Stimulated activated CD8-positive, alpha-beta memory T cell treated with anti-CD3 and anti-CD28 coated beads, Interleukin-15, amount 100 ng/mL, for 1 hour (primary cell): ENCODE results near the gene HNRNPAB.
"Not testable (repeated sequence)": the region's sequence is repeated elsewhere in the genome, so short reads cannot be mapped to it uniquely, and the experiment has no call there.

Source experiments
- DNase-seq: peaks from one replicate; pipeline ENCODE4 v3.0.0-alpha.2; 2020; ENCODE audit warnings: low read depth

Gene HNRNPAB

DNA sequence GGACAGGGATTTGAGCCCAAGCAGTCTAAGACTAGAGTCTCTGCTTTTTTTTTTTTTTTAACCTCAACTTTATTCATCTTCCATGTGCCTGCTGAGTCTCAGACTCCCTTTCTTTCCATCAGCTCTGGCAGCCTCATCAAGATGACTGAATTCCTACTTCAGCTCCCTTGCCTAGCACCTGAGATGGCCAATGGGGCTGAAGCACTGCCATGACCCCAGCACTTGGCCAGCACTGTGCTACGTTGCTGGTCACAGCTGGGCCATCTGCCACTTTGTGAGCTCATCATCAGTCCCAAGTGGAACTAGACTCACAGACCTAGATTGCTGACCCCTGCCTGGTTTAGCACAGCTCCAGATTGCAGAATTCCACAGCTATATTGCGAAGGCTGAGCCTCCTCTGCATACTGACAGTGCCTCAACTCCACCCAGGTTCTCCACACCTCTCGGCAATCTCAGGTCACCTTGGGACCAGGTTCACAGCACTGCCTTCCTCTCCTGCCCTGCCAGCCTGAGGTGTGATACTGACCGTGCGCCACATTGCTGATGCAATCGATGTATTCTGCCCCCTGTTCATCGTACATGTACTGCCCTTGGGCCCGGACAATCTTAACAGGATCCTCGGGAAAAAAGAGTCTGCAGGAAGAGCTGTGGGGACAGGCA lies 26.7 kb downstream of the HNRNPAB start:
- no peak for DNase-seq

DNA sequence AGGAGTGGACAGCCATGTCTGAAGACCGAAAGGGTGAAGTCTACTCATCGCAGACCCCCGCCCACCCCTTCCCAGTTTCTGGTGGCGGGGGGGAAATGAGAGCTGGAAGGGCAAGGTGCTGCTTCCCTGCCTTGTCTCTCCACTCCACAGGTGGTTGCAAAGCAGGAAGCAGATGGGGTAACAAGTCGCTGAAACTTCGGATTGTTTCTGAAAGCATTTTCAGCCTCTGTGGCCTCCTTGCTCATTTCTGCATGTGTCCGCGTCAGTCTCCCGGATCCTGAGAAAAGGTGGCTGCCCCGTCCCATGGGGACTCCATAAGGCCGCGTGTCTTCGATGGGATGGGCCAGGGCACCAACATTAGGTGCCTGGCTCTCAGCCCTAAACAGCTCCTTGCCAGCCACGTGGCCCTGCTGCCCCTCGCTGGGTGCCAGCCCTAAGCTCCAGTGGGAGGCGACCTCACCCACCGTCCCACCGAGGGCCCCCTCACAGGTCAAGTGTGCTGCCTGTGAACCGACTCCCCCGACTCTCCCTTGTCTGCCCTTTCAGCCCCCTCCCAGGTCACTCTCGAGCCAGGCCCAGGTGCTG lies 27.3 kb downstream of the HNRNPAB start:
- no peak for DNase-seq

DNA sequence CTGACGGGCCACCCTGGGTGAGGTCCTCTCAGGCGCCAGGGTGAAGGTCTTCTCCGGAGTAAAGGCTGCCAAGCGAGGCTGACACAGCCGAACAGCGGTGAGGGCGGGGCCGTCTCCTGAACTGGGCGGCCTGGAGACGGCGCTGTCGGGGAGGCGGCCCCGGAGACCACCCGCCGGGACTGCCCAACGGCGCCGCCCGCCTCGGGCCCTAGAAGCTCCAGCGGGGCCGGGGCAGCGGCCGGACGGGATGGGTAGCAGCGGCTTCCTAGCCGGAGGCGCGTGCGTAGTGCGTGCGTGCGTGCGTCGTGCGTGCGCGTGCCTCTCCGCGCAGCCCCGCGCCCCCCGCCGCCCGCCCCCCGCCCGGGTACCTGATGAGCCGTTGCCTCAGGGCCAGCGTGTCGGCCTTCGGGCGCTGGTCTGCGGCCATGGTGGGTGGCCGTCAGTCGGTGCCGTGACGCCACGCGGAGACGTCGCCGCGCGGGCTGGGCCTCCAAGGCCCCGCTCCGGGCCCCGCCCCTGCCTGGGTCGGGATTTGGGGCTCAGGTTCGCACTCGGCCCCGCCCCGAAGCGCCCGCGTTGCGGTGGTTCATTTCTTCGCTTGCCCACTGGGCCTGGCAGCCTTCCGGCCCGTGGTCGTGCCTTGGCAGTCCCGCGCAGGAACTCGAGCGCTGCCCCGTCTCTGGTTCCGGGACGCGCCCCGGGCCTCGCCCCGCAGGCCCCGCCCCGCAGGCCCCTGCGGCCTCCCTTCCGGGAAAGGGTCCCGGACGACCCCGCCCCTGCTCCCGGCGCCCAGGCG lies 28.0 kb downstream of the HNRNPAB start, which contains the start of gene PHYKPL:
Gene PHYKPL (minus strand): TSS at position 679 of the 796 bp plus-strand sequence. CDS start 252 bp downstream, at position 427.
- DNase-seq, result no peak

DNA sequence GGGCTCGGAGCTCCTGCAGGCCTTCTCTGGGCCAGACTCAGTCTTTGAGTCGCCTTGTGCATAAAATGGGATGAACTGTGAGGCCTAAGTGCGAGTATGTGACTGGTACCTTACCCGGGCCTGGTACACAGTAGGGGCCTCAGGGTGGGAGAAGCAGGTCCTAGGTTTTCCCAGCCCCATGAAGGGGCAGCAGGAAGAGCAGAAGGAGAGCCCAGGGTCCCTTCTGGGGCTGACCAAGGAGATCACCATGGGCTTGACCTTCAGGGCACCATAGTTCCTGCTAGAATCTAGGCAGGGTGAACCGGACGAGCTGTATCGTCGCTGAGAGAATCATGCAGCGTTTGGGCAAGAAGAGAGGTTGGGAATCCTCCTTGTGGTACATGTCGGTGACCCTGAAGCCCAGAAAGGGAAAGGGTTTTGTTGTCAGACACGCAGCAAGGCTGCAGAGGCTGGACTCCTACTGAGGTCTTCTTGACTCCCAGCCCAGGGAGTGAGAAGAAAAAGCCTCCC lies 28.6 kb downstream of the HNRNPAB start:
- no peak for DNase-seq

DNA sequence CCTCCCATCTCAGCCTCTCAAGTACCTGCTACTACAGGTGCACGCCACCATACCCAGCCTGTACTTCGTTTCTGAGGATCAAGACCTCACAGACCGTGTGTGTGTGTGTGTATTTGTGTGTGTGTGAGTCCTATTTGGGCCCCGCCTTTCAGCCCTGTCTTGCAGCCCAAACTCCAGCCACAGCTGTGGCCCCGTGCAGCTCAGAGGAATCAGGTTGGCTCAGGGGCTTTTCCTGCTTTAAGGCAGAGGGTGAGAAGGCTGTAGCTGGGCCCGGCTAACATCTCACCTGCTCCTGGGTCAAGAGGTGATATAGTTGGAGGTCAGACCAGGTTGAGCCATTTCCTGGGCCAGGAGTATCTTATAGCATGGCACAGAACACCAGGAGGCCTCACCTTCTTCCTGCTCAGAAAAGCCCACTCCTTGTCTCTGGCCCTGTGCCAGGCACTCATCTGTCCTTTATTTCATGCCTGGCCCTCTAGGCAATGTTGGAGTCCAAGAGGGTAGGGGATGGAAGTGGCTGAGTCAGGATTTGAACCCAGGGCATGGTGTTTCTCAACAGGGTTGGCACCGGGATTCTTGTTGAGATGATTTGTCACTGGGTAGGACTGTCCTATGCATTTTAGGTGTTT lies 29.9 kb downstream of the HNRNPAB start:
- DNase-seq, result no peak

DNA sequence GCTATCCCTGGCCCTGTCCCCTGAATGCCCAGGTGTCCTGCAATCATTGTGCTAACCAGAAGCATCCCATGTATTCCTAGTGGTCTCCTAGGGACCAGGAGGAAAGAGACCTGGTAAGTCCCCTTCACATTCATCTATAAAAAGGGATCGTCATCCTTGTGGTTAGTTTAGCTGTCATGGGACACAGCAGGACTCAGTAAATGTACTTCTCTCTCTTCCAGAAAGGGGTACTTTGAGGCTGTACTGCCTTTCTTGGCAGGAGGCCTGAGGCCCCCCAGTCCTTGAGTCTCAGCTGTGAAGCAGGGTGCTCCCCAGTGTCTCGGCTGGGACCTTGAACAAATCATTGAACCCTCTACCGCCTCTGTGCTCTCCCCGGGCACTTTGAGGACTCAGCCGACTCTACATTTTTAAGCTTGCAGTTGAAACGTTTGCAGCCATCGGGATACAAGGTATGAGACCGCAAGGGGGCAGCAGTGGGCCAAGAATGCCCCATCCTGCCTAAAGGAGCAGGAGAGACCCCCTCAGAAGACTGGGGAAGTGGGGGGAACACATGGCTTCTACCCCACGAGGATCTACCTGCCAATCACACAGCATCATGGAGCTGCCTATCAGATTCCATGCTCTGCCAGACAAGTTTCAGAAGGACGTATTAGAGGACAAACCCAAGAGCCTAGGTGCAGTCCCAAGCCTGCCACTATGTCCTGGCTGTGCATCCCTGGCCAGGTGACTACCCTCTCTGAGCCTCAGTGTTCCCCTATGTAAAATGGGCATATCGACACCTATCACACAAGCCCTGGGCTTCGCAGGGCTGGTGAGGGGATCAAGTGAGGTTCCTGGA lies 30.6 kb downstream of the HNRNPAB start:
- DNase-seq, result peak; percentile 69

- DNase-seq, result no peak
Observed at GRCh38 chr5:178235588-178235974, 31.2 kb downstream of the HNRNPAB start.

GRCh38 chr5:178236126-178236525 lies 31.8 kb downstream of the HNRNPAB start:
- no peak for DNase-seq

DNA sequence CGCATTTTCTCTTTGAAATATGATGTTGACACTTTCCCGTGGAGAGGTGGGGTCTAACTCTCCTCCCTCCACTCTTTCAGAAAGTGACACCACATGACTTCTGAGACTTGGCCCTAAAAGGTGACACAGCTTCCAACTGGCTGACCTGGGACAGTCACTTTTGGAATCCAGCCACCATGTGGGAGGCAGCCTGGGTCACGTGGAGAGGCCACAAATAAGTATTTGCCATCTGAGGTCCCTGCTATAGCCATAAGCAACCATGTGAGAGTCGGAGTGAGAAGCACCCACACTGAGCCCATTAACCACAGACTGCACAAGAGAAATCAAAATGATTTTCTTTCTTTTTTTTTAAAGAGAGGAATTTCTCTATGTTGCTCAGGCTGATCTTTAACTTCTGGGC lies 32.3 kb downstream of the HNRNPAB start:
- no peak for DNase-seq

DNA sequence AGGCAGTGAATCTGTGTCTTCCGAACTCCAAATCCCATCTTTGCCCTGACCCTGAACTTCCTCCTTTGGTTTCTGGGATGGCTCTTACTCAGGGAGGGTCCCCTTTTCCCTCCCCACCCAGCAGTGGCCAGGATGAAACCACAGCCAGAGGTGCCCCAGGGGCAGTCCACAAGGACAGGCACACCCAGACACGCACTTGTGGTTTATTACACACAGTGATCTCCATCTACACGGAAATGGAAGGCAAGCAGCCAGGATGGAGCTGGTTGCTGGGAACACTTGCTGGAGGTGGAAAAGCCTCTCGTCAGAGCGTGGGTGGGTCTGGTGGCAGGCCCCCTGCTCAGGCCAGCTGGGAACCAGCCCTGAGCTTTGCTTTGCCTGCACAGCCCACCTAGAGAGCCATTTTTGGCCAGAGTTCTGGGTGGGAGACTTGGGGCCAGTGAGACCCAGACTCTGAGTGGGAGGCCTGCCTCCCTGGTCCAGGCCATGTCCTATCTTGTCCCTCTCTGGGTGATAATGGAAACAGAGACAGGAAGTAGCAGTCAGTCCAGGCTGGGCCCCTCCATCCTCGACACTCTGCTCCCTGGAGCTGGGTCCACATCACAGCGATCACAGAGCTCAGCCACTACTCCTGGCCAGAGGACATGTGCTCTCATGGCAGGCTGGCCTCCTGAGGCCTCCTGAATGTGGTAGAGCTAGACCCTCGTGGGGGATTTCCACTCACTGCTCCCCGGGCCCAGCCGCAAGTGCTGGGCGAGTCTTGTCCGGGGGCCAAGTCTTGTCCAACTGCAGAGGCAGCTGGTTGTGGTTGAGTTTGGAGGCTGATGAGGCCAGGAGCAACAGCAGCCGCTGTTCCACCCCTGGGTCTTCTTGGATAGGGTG lies 33.3 kb downstream of the HNRNPAB start:
- DNase-seq, result no peak

GRCh38 chr5:178238313-178238635 lies 33.9 kb downstream of the HNRNPAB start:
- no peak for DNase-seq

GRCh38 chr5:178238711-178239592 lies 34.6 kb downstream of the HNRNPAB start:
- no peak for DNase-seq

- DNase-seq, result not testable (repeated sequence)
Observed at GRCh38 chr5:178239626-178240301, 35.4 kb downstream of the HNRNPAB start.

DNA sequence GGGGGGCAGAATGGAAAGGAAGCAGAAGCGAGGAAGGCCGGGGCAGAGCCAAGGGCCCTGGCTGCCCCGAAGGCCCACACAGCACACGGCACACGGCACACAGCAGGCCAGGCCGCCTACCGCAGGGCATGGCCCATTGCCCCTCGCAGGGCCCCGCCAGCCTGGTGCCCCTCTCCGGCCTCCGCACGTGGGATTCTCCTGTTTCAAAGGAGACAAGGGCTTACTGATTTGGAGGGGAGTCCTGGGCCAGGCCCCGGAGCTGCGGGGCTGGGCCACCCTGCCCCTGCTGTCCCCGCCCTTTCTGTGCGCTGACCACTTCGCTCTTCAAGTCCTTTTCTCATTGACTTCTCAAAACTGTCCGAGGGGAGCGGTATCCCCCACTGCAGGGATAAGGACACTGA lies 36.0 kb downstream of the HNRNPAB start:
- no peak for DNase-seq

DNA sequence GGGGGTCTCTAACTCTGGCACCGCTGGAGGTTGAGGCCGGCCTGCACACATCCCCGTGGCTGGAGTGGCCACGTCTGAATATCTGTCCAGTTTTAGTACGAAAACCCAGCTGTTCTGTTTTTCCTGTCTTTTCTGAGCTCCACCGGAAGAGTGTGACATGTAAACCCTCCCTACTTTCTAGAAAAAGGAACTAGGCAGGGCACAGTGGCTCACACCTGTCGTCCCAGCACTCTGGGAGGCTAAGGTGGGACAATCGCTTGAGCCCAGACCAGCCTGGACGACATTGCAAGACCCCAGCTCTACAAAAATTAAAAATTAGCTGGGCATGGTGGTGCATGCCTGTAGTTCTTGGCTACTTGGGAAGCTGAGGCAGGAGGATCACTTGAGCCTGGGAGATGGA lies 36.4 kb downstream of the HNRNPAB start:
- DNase-seq, result no peak

- DNase-seq, result no peak
Observed at GRCh38 chr5:178241231-178241663, 36.9 kb downstream of the HNRNPAB start.

GRCh38 chr5:178241688-178242231 lies 37.4 kb downstream of the HNRNPAB start:
- DNase-seq, result no peak

- DNase-seq, result no peak
Observed at GRCh38 chr5:178242416-178242815, 38.1 kb downstream of the HNRNPAB start.

- no peak for DNase-seq
Observed at GRCh38 chr5:178244576-178244975, 40.2 kb downstream of the HNRNPAB start.
